ENCODE measurements around the gene IQCC. TPM values are rescaled to one million over a fixed set of nuclear protein-coding genes. Genes with fewer than 3 reads are reported as not detected.

The IQCC gene
- total RNA-seq, 2 donors from 2014 or later = 1.4 TPM; not detected in 1

DNA sequence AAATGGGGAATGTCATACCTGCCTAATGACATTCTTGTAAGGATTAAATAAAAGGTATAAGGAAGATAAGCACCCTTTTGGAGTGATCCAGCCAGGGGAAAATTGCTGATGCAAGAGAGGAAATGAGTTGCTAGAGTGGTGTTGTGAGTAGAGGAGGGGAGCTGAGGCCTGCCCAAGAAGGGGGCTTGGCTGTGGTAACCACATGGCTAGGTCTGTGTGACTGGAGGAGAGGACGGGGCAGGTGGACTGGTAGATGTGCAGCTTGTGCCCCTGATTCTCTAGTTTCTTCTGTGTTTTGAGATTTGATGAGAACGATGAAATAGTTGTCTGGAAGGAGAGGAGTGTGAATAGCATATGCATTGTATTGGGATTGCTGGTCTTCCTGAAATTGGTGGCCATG, 19.4 kb upstream of the IQCC start:
- peaks cover 15 to 39% of the 10 kb centered on the region in 2 donors for H3K4me1 ChIP-seq (ENCODE audit: control insufficient read depth in 1 of 2, low read depth in 2 of 2)
- H3K27me3 ChIP-seq (replicated peaks; ENCODE audit: insufficient read depth) = no peaks in the 10 kb centered on the region
- no peak overlapping the region for H3K27ac ChIP-seq
- peaks cover 56% of the 10 kb centered on the region for H3K36me3 ChIP-seq
- ATAC-seq (ENCODE audit: insufficient number of reproducible peaks, low FRiP score, low read depth) (no peak), DNase-seq (ENCODE audit: low spot score) (no peak)
- H3K9me3 ChIP-seq = no peaks in the 10 kb centered on the region
- no peak overlapping the region for H3K4me3 ChIP-seq
- no peak for TF ChIP-seq CTCF (IDR thresholded peaks at IDR 0.05)

DNA sequence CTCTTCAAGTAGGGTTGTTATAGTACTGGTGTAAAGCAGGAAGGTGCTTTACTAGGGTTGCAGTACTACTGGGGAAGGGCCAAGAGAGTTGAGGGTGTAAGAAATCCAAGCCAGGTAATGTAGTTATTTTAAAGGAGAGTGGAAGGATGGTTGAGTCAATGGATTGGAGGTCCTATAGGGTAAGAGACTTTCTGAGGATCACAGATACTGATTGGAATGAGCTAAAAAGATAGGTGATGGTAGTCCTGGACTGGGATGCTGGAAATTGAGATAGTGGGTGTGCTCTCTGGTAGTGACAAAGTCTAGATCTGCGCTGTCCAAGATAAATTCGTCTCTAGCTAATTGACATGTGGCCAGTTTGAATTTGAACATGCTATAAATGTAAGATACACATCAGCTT, 19.0 kb upstream of the IQCC start:
- Histone ChIP-seq H3K4me3 (no peak overlapping the region), H3K36me3 (peaks cover 60% of the 10 kb centered on the region), H3K9me3 (no peaks in the 10 kb centered on the region), H3K4me1 (ENCODE audit: control insufficient read depth in 1 of 2, low read depth in 2 of 2) (peaks cover 11 to 34% of the 10 kb centered on the region in 2 donors), H3K27me3 (replicated peaks; ENCODE audit: insufficient read depth) (no peaks in the 10 kb centered on the region), H3K27ac (no peak overlapping the region)
- TF ChIP-seq CTCF (IDR thresholded peaks at IDR 0.05) = no peak
- DNase-seq (ENCODE audit: low spot score) = no peak
- ATAC-seq (ENCODE audit: insufficient number of reproducible peaks, low FRiP score, low read depth) = no peak

- Histone ChIP-seq H3K36me3 (peaks cover 73% of the 10 kb centered on the region), H3K4me3 (no peak overlapping the region), H3K27me3 (replicated peaks; ENCODE audit: insufficient read depth) (no peaks in the 10 kb centered on the region), H3K9me3 (no peaks in the 10 kb centered on the region), H3K4me1 (ENCODE audit: control insufficient read depth in 1 of 2, low read depth in 2 of 2) (peaks cover 7 to 22% of the 10 kb centered on the region in 2 donors), H3K27ac (no peak overlapping the region)
- no peak for DNase-seq (ENCODE audit: low spot score)
- ATAC-seq (ENCODE audit: insufficient number of reproducible peaks, low FRiP score, low read depth) = no peak
- TF ChIP-seq CTCF (IDR thresholded peaks at IDR 0.05) = no peak
These were observed 17.6 kb upstream of the IQCC start for GRCh38 chr1:32187850-32188249.

DNA sequence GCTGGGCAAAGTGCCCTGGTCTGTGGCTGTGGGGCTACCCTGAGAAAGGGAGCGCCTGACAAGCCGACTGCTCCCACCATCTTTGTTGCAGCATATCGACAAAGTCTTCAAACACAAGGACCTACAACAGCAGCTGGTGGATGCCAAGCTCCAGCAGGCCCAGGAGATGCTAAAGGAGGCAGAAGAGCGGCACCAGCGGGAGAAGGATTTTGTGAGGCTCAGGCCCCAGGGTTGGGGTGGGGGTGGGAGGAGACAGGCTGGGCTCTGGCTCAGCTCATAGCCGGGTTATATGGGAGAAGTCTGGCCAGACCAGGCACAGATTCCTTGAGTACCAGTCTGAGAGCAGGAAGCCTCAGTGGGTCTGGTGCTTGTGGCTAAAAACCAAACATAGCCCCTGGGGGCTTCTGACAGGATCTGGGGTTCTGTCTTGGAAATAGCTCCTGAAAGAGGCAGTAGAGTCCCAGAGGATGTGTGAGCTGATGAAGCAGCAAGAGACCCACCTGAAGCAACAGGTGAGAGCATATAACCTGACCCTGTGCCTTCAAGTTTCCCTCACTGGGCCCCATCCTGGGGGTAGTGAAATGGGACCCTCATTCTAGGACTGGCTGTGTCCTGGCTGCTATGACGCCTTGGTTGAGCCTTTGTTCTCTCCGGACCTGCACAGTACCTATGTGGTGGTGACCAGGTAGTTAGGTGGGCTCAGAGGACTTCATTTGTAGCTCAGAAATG, 13.1 kb upstream of the IQCC start:
- no peaks in the 10 kb centered on the region for H3K9me3 ChIP-seq
- ATAC-seq (ENCODE audit: insufficient number of reproducible peaks, low FRiP score, low read depth) = no peak
- H3K4me1 ChIP-seq (ENCODE audit: control insufficient read depth in 1 of 2, low read depth in 2 of 2) = no peaks in the 10 kb centered on the region
- H3K27ac ChIP-seq = no peak overlapping the region
- H3K4me3 ChIP-seq = no peak overlapping the region
- H3K27me3 ChIP-seq (replicated peaks; ENCODE audit: insufficient read depth) = no peaks in the 10 kb centered on the region
- peaks cover 92% of the 10 kb centered on the region for H3K36me3 ChIP-seq
- no peak for TF ChIP-seq CTCF (IDR thresholded peaks at IDR 0.05)
- no peak for DNase-seq (ENCODE audit: low spot score)

DNA sequence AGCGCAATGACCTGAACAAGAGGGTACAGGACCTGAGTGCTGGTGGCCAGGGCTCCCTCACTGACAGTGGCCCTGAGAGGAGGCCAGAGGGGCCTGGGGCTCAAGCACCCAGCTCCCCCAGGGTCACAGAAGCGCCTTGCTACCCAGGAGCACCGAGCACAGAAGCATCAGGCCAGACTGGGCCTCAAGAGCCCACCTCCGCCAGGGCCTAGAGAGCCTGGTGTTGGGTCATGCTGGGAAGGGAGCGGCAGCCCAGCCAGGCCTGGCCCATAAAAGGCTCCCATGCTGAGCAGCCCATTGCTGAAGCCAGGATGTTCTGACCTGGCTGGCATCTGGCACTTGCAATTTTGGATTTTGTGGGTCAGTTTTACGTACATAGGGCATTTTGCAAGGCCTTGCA, 10.5 kb upstream of the IQCC start:
- no peak for ATAC-seq (ENCODE audit: insufficient number of reproducible peaks, low FRiP score, low read depth)
- peaks cover 66% of the 10 kb centered on the region for H3K36me3 ChIP-seq

More for the DNA sequence above, 10.5 kb upstream of the IQCC start:
- no peak overlapping the region for H3K4me3 ChIP-seq
- no peaks in the 10 kb centered on the region for H3K27me3 ChIP-seq (replicated peaks; ENCODE audit: insufficient read depth)
- DNase-seq (ENCODE audit: low spot score) = no peak
- H3K27ac ChIP-seq = no peak overlapping the region
- no peaks in the 10 kb centered on the region for H3K9me3 ChIP-seq
- peaks cover 5 to 12% of the 10 kb centered on the region in 2 donors for H3K4me1 ChIP-seq (ENCODE audit: control insufficient read depth in 1 of 2, low read depth in 2 of 2)
- TF ChIP-seq CTCF (IDR thresholded peaks at IDR 0.05) = no peak

All from thoracic aorta (tissue), 2 donors.